ENCODE data around the gene NEMF.
"Not testable (repeated sequence)": the region's sequence is repeated elsewhere in the genome, so short reads cannot be mapped to it uniquely, and the experiment has no call there.

The NEMF gene, protein sequence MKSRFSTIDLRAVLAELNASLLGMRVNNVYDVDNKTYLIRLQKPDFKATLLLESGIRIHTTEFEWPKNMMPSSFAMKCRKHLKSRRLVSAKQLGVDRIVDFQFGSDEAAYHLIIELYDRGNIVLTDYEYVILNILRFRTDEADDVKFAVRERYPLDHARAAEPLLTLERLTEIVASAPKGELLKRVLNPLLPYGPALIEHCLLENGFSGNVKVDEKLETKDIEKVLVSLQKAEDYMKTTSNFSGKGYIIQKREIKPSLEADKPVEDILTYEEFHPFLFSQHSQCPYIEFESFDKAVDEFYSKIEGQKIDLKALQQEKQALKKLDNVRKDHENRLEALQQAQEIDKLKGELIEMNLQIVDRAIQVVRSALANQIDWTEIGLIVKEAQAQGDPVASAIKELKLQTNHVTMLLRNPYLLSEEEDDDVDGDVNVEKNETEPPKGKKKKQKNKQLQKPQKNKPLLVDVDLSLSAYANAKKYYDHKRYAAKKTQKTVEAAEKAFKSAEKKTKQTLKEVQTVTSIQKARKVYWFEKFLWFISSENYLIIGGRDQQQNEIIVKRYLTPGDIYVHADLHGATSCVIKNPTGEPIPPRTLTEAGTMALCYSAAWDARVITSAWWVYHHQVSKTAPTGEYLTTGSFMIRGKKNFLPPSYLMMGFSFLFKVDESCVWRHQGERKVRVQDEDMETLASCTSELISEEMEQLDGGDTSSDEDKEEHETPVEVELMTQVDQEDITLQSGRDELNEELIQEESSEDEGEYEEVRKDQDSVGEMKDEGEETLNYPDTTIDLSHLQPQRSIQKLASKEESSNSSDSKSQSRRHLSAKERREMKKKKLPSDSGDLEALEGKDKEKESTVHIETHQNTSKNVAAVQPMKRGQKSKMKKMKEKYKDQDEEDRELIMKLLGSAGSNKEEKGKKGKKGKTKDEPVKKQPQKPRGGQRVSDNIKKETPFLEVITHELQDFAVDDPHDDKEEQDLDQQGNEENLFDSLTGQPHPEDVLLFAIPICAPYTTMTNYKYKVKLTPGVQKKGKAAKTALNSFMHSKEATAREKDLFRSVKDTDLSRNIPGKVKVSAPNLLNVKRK

GRCh38 chr14:49852301-49853157 lies at the start of gene NEMF:
TSS of gene NEMF (minus strand) at chr14:49852788. CDS start at chr14:49852753, 35 bp downstream.
- no peak for DNase-seq

GRCh38 chr14:49900973-49901372 lies 48.4 kb upstream of the NEMF start:
- no peak for DNase-seq

DNA sequence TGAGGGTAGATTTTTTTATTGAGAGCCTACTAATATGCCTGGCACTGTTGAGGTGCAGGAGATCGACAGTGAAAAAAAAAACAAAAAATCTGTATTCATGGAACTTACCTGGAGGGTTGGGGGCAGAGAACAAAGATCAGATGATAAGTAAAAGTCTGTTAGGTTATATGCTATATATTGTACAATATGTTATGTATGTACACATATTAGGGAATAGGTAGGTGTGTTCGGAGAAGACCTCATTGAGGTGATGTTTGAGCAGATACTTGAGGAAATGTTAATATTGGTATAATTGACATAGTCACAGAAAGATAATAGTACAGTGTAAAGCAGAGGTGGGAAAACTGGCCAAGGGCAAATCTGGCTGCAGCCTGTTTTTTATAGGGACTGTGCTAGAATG lies 45.9 kb upstream of the NEMF start:
- DNase-seq, result no peak

GRCh38 chr14:49897965-49898364 lies 45.4 kb upstream of the NEMF start:
- no peak for DNase-seq

- no peak for DNase-seq
Measured at GRCh38 chr14:49897414-49897813, 44.8 kb upstream of the NEMF start.

DNA sequence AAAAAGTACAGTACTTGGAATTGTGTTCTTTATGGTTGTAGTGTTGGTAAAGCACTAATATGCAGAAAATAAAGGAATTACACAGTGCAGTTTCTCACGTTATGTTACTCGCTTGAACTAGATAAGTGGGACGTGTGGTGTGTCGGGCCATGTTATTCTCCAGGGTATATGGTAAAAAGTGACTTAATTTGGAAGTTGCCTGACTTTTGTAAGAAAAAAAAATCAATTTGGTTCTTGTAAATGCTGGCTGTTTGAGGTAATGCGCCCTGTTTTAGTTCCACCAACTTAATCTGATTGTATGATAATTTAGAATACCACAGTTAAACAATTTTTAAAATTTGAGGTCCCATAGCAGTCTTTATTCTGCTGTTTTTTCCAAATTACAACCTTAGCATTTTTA lies 44.4 kb upstream of the NEMF start:
- no peak for DNase-seq

DNA sequence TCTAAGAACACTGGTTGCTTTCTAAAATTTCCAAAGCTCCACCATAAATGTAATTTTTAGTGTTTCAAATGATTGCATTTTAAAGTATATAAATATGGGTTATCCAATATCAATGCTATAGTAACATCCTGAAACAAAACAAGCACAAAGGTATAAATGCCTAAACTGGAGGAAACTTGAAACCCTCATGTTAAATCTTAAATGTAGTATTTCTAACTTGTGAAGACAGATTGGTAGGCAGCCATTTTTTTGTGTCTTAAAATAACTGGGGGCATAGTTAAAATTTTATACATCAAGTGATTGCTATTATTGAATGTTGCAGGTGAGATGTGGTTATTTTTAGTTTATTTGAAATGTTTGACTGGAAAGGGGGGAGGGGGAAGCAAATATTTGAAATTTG lies 43.7 kb upstream of the NEMF start:
- DNase-seq, result not testable (repeated sequence)

- DNase-seq, result no peak
Measured at GRCh38 chr14:49895480-49895879, 42.9 kb upstream of the NEMF start.

- DNase-seq, result not testable (repeated sequence)
Measured at GRCh38 chr14:49894214-49895107, 41.9 kb upstream of the NEMF start.

DNA sequence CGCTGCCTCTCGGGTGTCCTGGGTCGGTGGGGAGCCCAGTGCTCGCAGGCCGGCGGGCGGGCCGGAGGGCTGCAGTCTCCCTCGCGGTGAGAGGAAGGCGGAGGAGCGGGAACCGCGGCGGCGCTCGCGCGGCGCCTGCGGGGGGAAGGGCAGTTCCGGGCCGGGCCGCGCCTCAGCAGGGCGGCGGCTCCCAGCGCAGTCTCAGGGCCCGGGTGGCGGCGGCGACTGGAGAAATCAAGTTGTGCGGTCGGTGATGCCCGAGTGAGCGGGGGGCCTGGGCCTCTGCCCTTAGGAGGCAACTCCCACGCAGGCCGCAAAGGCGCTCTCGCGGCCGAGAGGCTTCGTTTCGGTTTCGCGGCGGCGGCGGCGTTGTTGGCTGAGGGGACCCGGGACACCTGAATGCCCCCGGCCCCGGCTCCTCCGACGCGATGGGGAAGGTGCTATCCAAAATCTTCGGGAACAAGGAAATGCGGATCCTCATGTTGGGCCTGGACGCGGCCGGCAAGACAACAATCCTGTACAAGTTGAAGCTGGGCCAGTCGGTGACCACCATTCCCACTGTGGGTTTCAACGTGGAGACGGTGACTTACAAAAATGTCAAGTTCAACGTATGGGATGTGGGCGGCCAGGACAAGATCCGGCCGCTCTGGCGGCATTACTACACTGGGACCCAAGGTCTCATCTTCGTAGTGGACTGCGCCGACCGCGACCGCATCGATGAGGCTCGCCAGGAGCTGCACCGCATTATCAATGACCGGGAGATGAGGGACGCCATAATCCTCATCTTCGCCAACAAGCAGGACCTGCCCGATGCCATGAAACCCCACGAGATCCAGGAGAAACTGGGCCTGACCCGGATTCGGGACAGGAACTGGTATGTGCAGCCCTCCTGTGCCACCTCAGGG lies 41.0 kb upstream of the NEMF start:
- peak; percentile 53 for DNase-seq

DNA sequence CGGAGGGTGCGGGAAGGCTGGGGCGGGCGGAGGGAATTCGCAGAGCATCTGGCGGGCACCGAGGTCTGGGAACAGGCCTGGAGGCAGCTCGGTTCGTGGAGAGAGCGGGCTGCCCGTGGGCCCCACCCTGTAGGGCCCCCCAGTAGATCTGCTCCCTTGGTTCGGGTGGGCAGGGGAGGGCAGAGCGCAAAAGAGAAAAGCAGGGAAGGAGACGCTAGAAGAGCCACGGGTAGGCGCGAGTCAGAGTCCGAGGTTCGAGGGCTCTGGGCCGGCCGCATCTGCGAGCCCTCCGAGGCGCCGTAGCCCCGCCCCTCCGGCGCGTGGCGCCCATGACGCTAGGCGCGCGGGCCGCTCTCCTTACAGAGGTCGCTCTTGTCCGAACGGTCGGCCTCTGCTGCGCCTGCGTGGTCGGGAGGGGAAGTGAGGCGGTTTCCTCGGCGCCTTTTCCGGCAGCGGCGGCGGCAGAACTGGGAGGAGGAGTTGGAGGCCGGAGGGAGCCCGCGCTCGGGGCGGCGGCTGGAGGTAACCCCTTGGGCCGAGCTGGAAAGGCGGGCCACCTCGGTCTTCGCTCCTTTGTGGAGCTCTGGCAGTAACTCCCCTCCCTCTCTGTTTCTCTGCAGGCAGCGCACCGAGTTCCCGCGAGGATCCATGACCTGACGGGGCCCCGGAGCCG lies 40.2 kb upstream of the NEMF start, which contains the start of gene ARF6:
TSS of gene ARF6 (plus strand) at position 447 of the 673 bp plus-strand sequence. CDS start 655 bp downstream, outside the sequence.
- peak; percentile 88 for DNase-seq

GRCh38 chr14:49892301-49892635 lies 39.7 kb upstream of the NEMF start:
- peak; percentile 42 for DNase-seq

DNA sequence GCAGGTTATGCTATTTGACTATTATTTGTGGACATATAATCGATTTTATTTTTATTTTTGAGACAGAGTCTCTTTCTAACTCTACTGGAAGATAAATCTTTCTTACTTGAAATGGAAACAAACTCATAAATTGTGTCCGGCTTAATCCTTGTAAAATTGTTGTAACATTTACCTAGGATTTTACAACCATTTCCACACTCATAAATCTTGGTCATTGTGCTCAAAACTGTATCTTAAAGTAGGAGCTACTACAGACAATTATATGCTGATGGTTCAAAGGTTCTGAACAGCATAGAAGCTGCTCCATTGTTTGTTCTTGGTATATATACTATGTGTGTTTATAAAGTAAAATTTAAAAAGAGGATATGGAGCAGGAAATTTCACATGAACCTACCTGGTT lies 35.7 kb upstream of the NEMF start:
- DNase-seq, result no peak

DNA sequence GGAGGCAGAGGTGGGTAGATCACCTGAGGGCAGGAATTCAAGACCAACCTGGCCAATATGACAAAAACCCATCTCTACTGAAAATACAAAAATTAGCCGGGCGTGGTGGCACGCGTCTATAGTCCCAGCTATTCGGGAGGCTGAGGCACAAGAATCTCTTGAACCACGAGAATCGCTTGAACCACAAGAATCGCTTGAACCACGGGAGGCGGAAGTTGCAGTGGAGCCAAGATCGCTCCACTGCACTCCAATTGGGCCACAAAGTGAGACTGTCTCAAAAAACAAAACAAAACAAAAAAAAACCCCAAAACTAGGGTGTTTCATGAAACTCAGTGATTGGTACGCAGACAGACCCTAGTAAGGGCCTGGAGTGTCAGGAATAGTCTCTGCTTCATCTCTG lies 33.9 kb upstream of the NEMF start:
- no peak for DNase-seq

DNA sequence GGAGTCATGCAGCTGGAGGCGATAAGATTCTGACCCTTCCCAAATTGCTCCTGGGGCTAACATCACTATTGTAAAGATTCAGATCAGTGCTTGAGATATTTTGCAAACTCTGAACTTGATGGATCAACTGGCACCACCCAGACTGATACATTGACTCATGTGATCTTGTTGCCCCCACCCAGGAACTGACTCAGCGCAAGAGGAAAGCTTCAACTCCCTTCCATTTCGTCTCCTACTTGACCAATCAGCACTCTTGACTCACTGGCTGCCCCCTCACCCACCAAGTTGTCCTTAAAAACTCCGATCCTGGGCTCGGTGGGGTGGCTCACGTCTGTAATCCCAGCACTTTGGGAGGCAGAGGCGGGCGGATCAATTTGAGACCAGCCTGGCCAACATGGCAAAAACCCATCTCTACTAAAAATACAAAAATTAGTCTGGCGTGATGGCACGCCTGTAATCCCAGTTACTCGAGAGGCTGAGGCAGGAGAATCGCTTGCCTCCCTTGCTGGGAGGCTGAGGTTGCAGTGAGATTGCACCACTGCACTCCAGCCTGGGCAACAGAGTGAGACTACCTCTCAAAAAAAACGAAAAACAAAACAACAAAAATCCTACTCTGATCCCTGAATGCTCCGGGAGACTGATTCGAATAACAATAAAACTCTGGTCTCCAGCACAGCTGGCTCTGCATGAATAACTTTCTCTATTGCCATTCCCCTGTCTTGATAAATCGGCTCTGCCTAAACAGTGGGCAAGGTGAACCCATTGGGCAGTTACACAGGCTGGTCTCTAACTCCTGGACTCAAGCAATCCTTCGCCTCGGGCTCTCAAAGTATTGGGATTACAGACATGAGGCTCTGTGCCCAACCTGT lies 30.5 kb upstream of the NEMF start:
- DNase-seq, result no peak

GRCh38 chr14:49881350-49882001 lies 28.9 kb upstream of the NEMF start:
- no peak for DNase-seq

- no peak for DNase-seq
Measured at GRCh38 chr14:49880267-49881064, 27.9 kb upstream of the NEMF start.

Measured in 8988T (cell line).